B cell (primary cell): ENCODE results near the gene MEF2C.

Experiments
- EZH2 ChIP-seq: IDR thresholded peaks from 2 replicates; pipeline ENCODE4 v1.6.1; 2012; ENCODE audit warnings: borderline replicate concordance, low read depth, mild to moderate bottlenecking, moderate library complexity, low read length; ENCODE audit not compliant: insufficient read depth, poor library complexity, severe bottlenecking
- TF ChIP-seq, protein P1 (sequence below): fragments of 200-600 bp; IDR thresholded peaks from one replicate; pipeline ENCODE4 v1.8.0; 2022; ENCODE audit warnings: antibody characterized with exemption, mild to moderate bottlenecking

DNA sequence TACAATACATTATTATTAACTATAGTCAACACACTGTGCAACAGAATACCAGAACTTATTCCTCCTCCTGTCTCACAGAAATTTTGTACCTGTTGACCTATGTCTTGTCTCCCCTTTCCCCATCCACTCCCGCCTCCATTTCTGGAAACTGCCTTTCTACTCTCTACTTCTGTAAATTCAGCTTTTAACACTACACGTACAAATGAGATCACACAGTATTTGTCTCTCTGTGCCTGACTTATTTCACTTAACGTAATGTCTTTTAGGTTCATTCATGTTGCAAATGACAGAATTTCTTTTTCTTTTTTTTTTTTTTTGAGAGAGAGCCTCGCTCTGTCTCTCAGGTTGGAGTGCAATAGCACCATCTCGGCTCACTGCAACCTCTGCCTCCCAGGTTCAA, 19.5 kb downstream of the MEF2C start:
- TF ChIP-seq, protein P1, sequence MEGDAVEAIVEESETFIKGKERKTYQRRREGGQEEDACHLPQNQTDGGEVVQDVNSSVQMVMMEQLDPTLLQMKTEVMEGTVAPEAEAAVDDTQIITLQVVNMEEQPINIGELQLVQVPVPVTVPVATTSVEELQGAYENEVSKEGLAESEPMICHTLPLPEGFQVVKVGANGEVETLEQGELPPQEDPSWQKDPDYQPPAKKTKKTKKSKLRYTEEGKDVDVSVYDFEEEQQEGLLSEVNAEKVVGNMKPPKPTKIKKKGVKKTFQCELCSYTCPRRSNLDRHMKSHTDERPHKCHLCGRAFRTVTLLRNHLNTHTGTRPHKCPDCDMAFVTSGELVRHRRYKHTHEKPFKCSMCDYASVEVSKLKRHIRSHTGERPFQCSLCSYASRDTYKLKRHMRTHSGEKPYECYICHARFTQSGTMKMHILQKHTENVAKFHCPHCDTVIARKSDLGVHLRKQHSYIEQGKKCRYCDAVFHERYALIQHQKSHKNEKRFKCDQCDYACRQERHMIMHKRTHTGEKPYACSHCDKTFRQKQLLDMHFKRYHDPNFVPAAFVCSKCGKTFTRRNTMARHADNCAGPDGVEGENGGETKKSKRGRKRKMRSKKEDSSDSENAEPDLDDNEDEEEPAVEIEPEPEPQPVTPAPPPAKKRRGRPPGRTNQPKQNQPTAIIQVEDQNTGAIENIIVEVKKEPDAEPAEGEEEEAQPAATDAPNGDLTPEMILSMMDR: no peak
- TF ChIP-seq EZH2: no peak
